SK-N-SH (cell line): ENCODE data around the gene NAV1.
A peak's percentile ranks its signal among the peaks of the same experiment; 100 is the strongest.

Source experiments
- CTCF ChIP-seq: fragments of 200-600 bp; sonication (generic); IDR thresholded peaks from 2 replicates; pipeline ENCODE4 v1.6.1; 2017; ENCODE audit warnings: antibody characterized with exemption, mild to moderate bottlenecking, moderate library complexity
- ELF1 ChIP-seq: IDR thresholded peaks from 2 replicates; pipeline ENCODE4 v1.4.0; 2012
- EZH2phosphoT487 ChIP-seq: fragments of 200-600 bp; sonication (generic); IDR thresholded peaks from 2 replicates; pipeline ENCODE4 v1.6.1; 2017; ENCODE audit warnings: low read depth, mixed run types, mild to moderate bottlenecking, antibody characterized with exemption, moderate library complexity, borderline replicate concordance
- GABPA ChIP-seq: IDR thresholded peaks from 2 replicates; pipeline ENCODE4 v1.4.0; 2012; ENCODE audit warnings: low read depth, mild to moderate bottlenecking
- MXI1 ChIP-seq: IDR thresholded peaks from 2 replicates; pipeline ENCODE4 v1.6.1; 2012; ENCODE audit warnings: mild to moderate bottlenecking, low read depth, low read length, improper control_type of control experiment
- NFIC ChIP-seq: IDR thresholded peaks from 2 replicates; pipeline ENCODE4 v1.4.0; 2012; ENCODE audit warnings: borderline replicate concordance
- POLR2AphosphoS5 ChIP-seq: IDR thresholded peaks from 2 replicates; pipeline ENCODE4 v1.6.1; 2012; ENCODE audit warnings: low read depth, low read length
- RAD21 ChIP-seq: IDR thresholded peaks from 2 replicates; pipeline ENCODE4 v1.6.1; 2012; ENCODE audit warnings: mild to moderate bottlenecking, low read length
- REST ChIP-seq: IDR thresholded peaks from 2 replicates; pipeline ENCODE4 v1.6.1; 2012; ENCODE audit warnings: mild to moderate bottlenecking, low read depth, low read length, moderate library complexity
- SIN3A ChIP-seq: IDR thresholded peaks from 2 replicates; pipeline ENCODE4 v1.6.1; 2012; ENCODE audit warnings: low read depth, mild to moderate bottlenecking, low read length, moderate library complexity, borderline replicate concordance
- USF2 ChIP-seq: fragments of 150-350 bp; IDR thresholded peaks from 2 replicates; pipeline ENCODE4 v1.6.1; 2017; ENCODE audit warnings: antibody characterized with exemption, low read length, low read depth, borderline replicate concordance
- YY1 ChIP-seq: IDR thresholded peaks from 2 replicates; pipeline ENCODE4 v1.4.0; 2012; ENCODE audit warnings: low read depth, mild to moderate bottlenecking
- ZBTB33 ChIP-seq: IDR thresholded peaks from 2 replicates; pipeline ENCODE4 v1.4.0; 2012; ENCODE audit warnings: low read depth, borderline replicate concordance
- TF ChIP-seq, protein P1 (sequence below): IDR thresholded peaks from 2 replicates; pipeline ENCODE4; 2012

- TF ChIP-seq SIN3A (no peak), MXI1 (no peak), NFIC (no peak), YY1 (no peak), CTCF (no peak), GABPA (no peak), ELF1 (no peak), POLR2AphosphoS5 (no peak), ZBTB33 (no peak), REST (no peak), USF2 (no peak), EZH2phosphoT487 (no peak), RAD21 (no peak)
- TF ChIP-seq, protein P1, sequence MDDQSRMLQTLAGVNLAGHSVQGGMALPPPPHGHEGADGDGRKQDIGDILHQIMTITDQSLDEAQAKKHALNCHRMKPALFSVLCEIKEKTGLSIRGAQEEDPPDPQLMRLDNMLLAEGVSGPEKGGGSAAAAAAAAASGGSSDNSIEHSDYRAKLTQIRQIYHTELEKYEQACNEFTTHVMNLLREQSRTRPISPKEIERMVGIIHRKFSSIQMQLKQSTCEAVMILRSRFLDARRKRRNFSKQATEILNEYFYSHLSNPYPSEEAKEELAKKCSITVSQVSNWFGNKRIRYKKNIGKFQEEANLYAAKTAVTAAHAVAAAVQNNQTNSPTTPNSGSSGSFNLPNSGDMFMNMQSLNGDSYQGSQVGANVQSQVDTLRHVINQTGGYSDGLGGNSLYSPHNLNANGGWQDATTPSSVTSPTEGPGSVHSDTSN: peak; percentile 5; the same call in 1 of the 2 replicates
Measured at GRCh38 chr1:201528631-201529252, 10.2 kb upstream of the NAV1 start.
